Colonic mucosa (tissue), 4 donors: ENCODE results near the gene CXXC1. TPM values are rescaled to one million over a fixed set of nuclear protein-coding genes. Genes with fewer than 3 reads are reported as not detected.

Source experiments
- DNase-seq: peaks from one replicate; pipeline ENCODE4 v3.0.0-alpha.2; 2020
- H3K27ac ChIP-seq: fragments of 200-600 bp; one replicate; pipeline ENCODE4 v1.8.0; 2021
- H3K27me3 ChIP-seq: fragments of 200-600 bp; one replicate; pipeline ENCODE4 v1.8.0; 2021
- H3K36me3 ChIP-seq: fragments of 200-600 bp; one replicate; pipeline ENCODE4 v1.8.0; 2021
- H3K4me1 ChIP-seq: fragments of 200-600 bp; one replicate; pipeline ENCODE4 v1.8.0; 2021; ENCODE audit warnings: mild to moderate bottlenecking
- H3K4me3 ChIP-seq: fragments of 200-600 bp; one replicate; pipeline ENCODE4 v1.8.0; 2021
- H3K9ac ChIP-seq, 2 donors: one replicate each; pipeline ENCODE4 v1.7.0; 2013; ENCODE audit warnings: control low read depth in 2 of 2, low read depth in 2 of 2, low read length in 2 of 2
- H3K9me3 ChIP-seq: fragments of 200-600 bp; one replicate; pipeline ENCODE4 v1.8.0; 2021
- intact Hi-C: fragments of 100-400 bp; cut with DNase I; formaldehyde crosslinking; loops from one replicate; pipeline ENCODE4 v1.14.1; 2022
- total RNA-seq, 2 donors: library from RNA; stranded (reverse); fragmentation: NEBNext Ultra II Directional in 1 of 2; extraction: Animal tissue kit (Norgen Biotek cat#: 25700) in 1 of 2; gene quantifications; one replicate each; pipeline ENCODE4 v1.2.1, GENCODE V29; 2021
- TF ChIP-seq, protein P1 (sequence below): fragments of 200-600 bp; IDR thresholded peaks from one replicate; pipeline ENCODE4 v1.8.0; 2022; ENCODE audit warnings: antibody characterized with exemption, mild to moderate bottlenecking
- donor health status: healthy.
- donor health status: DM: no; HTN: no; CAD: no.
- donor health status: DM: no; HTN: no; CAD: no.

The CXXC1 gene
- total RNA-seq, 2 donors from 2014 or later: 46.1 to 102 TPM

DNA sequence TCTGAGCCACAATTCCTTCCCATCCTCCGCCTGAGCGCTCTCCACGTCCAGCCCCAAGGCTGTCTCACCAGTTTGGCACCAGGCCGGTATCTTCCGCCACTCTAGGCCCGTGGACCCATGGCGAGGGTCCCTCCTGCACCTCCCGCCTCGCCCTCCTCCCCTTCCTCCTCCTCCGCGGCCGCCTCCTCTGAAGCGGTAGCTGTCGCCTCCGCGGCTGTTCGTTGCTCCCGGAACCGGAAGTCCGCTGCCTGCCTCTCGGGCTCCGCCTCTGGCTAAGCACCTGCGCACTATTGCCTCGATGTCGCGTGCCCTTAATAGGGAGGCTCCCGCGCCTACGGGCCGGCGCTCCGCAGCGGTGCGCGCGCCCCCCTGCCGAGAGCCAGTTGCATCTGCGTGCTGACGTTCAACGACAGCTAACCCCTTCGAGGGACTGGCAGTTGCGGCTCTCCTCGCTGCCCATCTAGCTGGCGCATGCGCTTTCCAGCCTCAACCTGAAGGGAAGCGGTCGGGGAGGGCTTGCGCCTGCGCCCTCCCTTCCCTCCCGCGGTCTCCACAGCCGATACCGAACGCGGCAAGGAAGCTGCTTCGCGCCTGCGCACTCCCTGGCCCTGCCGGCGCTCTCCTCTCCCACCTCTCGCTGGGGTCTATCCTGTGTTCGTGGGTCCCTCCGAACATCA lies 6.1 kb downstream of the CXXC1 start, which contains the start of gene MBD1:
Gene MBD1 (minus strand): TSS at position 229 of the 677 bp plus-strand sequence. CDS start 1,531 bp downstream, outside the sequence.
- Histone ChIP-seq H3K27me3 (no peaks in the 10 kb centered on the region), H3K27ac (peak within 1 kb of the TSS; percentile 85), H3K36me3 (peaks cover 12% of the 10 kb centered on the region), H3K9ac (peak within 1 kb of the TSS; percentile 98 to 99), H3K9me3 (no peaks in the 10 kb centered on the region), H3K4me3 (peak within 1 kb of the TSS; percentile 94), H3K4me1 (peaks cover 11% of the 10 kb centered on the region)
- TF ChIP-seq, protein P1, sequence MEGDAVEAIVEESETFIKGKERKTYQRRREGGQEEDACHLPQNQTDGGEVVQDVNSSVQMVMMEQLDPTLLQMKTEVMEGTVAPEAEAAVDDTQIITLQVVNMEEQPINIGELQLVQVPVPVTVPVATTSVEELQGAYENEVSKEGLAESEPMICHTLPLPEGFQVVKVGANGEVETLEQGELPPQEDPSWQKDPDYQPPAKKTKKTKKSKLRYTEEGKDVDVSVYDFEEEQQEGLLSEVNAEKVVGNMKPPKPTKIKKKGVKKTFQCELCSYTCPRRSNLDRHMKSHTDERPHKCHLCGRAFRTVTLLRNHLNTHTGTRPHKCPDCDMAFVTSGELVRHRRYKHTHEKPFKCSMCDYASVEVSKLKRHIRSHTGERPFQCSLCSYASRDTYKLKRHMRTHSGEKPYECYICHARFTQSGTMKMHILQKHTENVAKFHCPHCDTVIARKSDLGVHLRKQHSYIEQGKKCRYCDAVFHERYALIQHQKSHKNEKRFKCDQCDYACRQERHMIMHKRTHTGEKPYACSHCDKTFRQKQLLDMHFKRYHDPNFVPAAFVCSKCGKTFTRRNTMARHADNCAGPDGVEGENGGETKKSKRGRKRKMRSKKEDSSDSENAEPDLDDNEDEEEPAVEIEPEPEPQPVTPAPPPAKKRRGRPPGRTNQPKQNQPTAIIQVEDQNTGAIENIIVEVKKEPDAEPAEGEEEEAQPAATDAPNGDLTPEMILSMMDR: peak; percentile 17
- peak; percentile 96 for DNase-seq
- intact Hi-C loops: no loop called here

DNA sequence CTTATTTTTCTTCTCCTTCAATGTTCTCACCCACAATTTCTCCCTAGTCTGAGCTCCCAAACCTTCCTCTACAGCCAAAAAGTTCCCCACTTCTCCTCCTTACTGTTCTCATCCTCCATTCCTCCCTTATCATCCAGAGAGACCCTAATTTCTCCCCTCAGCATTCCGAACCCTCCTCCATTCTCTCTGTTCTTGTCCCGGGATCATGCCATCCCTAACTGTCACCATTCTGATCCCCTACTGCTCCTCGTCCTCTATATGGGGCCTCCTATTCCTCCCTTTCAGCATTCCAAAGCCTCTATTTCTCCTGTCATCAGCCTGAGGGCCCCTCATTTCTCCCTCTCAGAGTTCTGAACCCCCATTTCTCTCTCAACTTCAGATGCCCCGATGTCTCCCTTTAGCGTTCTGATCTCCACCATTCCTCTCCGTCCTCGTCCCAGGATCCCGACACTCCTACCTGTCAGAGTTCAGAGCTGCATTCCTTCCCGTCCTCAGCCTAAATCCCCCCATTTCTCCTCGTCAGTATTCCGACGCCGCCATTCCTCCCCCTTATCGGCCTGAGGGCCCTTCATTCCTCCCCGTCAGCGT lies 6.7 kb downstream of the CXXC1 start:
- Histone ChIP-seq H3K9ac (peak overlapping the region; percentile 83 to 99), H3K4me1 (peaks cover 11% of the 10 kb centered on the region), H3K4me3 (peak overlapping the region; percentile 94), H3K27ac (peak overlapping the region; percentile 85), H3K9me3 (no peaks in the 10 kb centered on the region), H3K27me3 (no peaks in the 10 kb centered on the region), H3K36me3 (peaks cover 18% of the 10 kb centered on the region)
- DNase-seq: no peak
- TF ChIP-seq, protein P1: no peak
- intact Hi-C loops: no loop called here

DNA sequence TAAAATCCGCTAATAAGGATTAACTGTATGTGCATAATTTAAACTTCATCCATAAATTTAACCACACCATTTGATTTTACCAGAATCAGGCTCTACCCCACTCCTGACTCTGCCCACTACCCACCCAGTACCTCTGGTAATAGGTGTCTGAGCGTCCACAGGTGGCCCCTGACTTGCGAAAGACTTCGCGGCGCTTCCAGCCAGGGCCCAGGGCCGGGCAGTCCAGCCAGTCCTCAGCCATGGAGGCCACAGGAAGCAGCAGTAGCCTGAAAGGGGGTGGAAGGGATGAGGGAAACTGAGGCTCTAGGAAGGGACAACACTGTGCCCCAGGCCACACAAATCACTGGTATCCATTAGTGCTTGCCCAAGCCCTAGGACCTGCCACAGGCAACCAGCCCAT lies 7.7 kb downstream of the CXXC1 start:
- H3K9me3 ChIP-seq: no peaks in the 10 kb centered on the region
- intact Hi-C loops: no loop called here
- no peak for DNase-seq
- H3K9ac ChIP-seq: no peak overlapping the region
- no peaks in the 10 kb centered on the region for H3K27me3 ChIP-seq
- peaks cover 11% of the 10 kb centered on the region for H3K4me1 ChIP-seq
- TF ChIP-seq, protein P1: no peak
- no peak overlapping the region for H3K4me3 ChIP-seq
- peaks cover 27% of the 10 kb centered on the region for H3K36me3 ChIP-seq
- no peak overlapping the region for H3K27ac ChIP-seq

DNA sequence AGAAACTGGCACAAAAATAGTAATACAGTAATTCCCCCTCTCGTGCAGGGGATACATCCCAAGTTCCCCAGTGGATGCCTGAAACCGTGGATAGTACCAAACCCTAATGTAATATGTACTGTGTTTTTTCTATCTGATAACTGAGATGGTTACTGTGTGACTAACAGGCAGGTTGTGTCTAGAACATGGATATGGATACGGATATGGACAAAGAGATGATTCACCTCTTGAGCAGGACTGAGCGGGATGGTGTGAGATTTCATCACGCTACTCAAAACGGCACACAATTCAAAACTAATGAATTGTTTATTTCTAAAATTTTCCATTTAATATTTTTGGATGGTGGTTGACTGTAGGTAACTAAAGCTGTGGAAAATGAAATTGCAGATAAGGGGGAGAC lies 9.6 kb downstream of the CXXC1 start:
- Histone ChIP-seq H3K9ac (no peak overlapping the region), H3K36me3 (peaks cover 43% of the 10 kb centered on the region), H3K4me3 (no peak overlapping the region), H3K27me3 (no peaks in the 10 kb centered on the region), H3K27ac (no peak overlapping the region), H3K9me3 (no peaks in the 10 kb centered on the region), H3K4me1 (peaks cover 11% of the 10 kb centered on the region)
- TF ChIP-seq, protein P1: no peak
- intact Hi-C loops: no loop called here
- no peak for DNase-seq

DNA sequence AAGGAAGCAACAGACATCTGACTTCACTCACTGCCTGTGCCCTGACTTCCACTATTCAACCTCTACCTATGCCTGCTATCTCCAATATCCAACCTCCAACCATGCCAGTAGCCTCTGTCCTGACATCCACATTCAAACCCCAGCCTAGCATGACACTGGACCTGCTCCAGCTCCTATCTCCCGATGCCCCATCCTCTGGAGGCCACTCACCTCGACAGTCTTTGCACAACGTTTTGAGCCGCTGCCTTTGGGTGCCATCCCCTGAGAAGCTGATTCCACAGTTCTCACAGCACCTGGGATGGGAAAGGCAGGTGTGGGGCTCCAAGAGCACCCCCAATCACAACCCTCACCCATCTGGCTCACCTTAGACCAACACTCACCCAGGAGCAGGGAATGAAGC lies 11.0 kb downstream of the CXXC1 start:
- intact Hi-C loops: no loop called here
- Histone ChIP-seq H3K9me3 (no peaks in the 10 kb centered on the region), H3K9ac (no peak overlapping the region), H3K27ac (no peak overlapping the region), H3K4me1 (peaks cover 9% of the 10 kb centered on the region), H3K36me3 (peaks cover 58% of the 10 kb centered on the region), H3K27me3 (no peaks in the 10 kb centered on the region), H3K4me3 (no peak overlapping the region)
- TF ChIP-seq, protein P1: no peak
- DNase-seq: no peak
